H9 (cell line): ENCODE measurements around the gene SPRY4. TPM values are rescaled to one million over a fixed set of nuclear protein-coding genes. Genes with fewer than 3 reads are reported as not detected.
A peak's percentile ranks its signal among the peaks of the same experiment; 100 is the strongest.

Experiments used
- DNase-seq: peaks from one replicate; pipeline ENCODE4 v3.0.0-alpha.2; 2017
- H2AFZ ChIP-seq: one replicate; pipeline ENCODE4 v1.6.1; 2013; ENCODE audit warnings: mild to moderate bottlenecking, low read length, control low read depth, moderate library complexity
- H2AK5ac ChIP-seq: 2 replicates; pipeline ENCODE4 v1.6.1; 2013; ENCODE audit warnings: low read length, control low read depth, mixed read lengths; ENCODE audit not compliant: insufficient read length
- H2BK120ac ChIP-seq: one replicate; pipeline ENCODE4 v1.6.1; 2013; ENCODE audit warnings: low read depth, mild to moderate bottlenecking, low read length, control low read depth, inconsistent platforms; ENCODE audit not compliant: poor library complexity, severe bottlenecking
- H2BK12ac ChIP-seq: 2 replicates; pipeline ENCODE4 v1.6.1; 2013; ENCODE audit warnings: low read length, control low read depth, mixed read lengths, low read depth; ENCODE audit not compliant: insufficient read length
- H2BK15ac ChIP-seq: 2 replicates; pipeline ENCODE4 v1.6.1; 2013; ENCODE audit warnings: low read depth, low read length, control low read depth
- H2BK20ac ChIP-seq: one replicate; pipeline ENCODE4 v1.6.1; 2013; ENCODE audit warnings: low read depth, mild to moderate bottlenecking, low read length, control low read depth, inconsistent platforms; ENCODE audit not compliant: poor library complexity, severe bottlenecking
- H2BK5ac ChIP-seq: 2 replicates; pipeline ENCODE4 v1.6.1; 2013; ENCODE audit warnings: low read length, control low read depth, mixed read lengths; ENCODE audit not compliant: insufficient read length
- H3K14ac ChIP-seq: 2 replicates; pipeline ENCODE4 v1.6.1; 2013; ENCODE audit warnings: low read length, control low read depth; ENCODE audit not compliant: insufficient read depth
- H3K18ac ChIP-seq: 2 replicates; pipeline ENCODE4 v1.6.1; 2013; ENCODE audit warnings: low read depth, mild to moderate bottlenecking, mixed read lengths, low read length, control low read depth; ENCODE audit not compliant: insufficient read length
- H3K23ac ChIP-seq: 2 replicates; pipeline ENCODE4 v1.6.1; 2013; ENCODE audit warnings: low read length, control low read depth, mixed read lengths, low read depth; ENCODE audit not compliant: insufficient read length
- H3K23me2 ChIP-seq: 2 replicates; pipeline ENCODE4 v1.6.1; 2013; ENCODE audit warnings: low read depth, mild to moderate bottlenecking, mixed read lengths, low read length, control low read depth; ENCODE audit not compliant: insufficient read length, poor library complexity, severe bottlenecking
- H3K27ac ChIP-seq: 2 replicates; pipeline ENCODE4 v1.5.1; 2013; ENCODE audit warnings: low read length, control low read depth, mixed read lengths, low read depth; ENCODE audit not compliant: insufficient read length
- H3K27me3 ChIP-seq: 2 replicates; pipeline ENCODE4 v1.6.1; 2013; ENCODE audit warnings: low read length, control low read depth, inconsistent platforms; ENCODE audit not compliant: insufficient read depth
- H3K4ac ChIP-seq: 2 replicates; pipeline ENCODE4 v1.6.1; 2013; ENCODE audit warnings: low read depth, mild to moderate bottlenecking, control low read depth, inconsistent platforms, low read length, moderate library complexity
- H3K4me1 ChIP-seq: 2 replicates; pipeline ENCODE4 v1.6.1; 2013; ENCODE audit warnings: low read length, control low read depth, inconsistent platforms; ENCODE audit not compliant: insufficient read depth
- H3K4me2 ChIP-seq: 2 replicates; pipeline ENCODE4 v1.6.1; 2013; ENCODE audit warnings: low read length, control low read depth, mixed read lengths; ENCODE audit not compliant: insufficient read length, insufficient read depth
- H3K56ac ChIP-seq: 2 replicates; pipeline ENCODE4 v1.6.1; 2013; ENCODE audit warnings: low read depth, mild to moderate bottlenecking, mixed read lengths, low read length, control low read depth; ENCODE audit not compliant: insufficient read length
- H3K79me1 ChIP-seq: 2 replicates; pipeline ENCODE4 v1.6.1; 2013; ENCODE audit warnings: low read depth, mild to moderate bottlenecking, moderate library complexity, low read length, control low read depth, inconsistent platforms; ENCODE audit not compliant: insufficient read depth, poor library complexity, severe bottlenecking
- H3K79me2 ChIP-seq: 2 replicates; pipeline ENCODE4 v1.6.1; 2013; ENCODE audit warnings: low read length, control low read depth, inconsistent platforms; ENCODE audit not compliant: insufficient read depth
- H3K9ac ChIP-seq: 2 replicates; pipeline ENCODE4 v1.6.1; 2013; ENCODE audit warnings: low read length, control low read depth, mixed read lengths; ENCODE audit not compliant: insufficient read length; ENCODE audit errors: extremely low read depth
- H3K9me3 ChIP-seq: one replicate; pipeline ENCODE4 v1.6.1; 2013; ENCODE audit warnings: low read depth, low read length, inconsistent platforms; ENCODE audit not compliant: control insufficient read depth
- H3T11ph ChIP-seq: one replicate; pipeline ENCODE4 v1.6.1; 2013; ENCODE audit warnings: mild to moderate bottlenecking, low read length, control low read depth, inconsistent platforms
- H4K20me1 ChIP-seq: one replicate; pipeline ENCODE4 v1.6.1; 2013; ENCODE audit not compliant: control insufficient read depth, insufficient read length, insufficient read depth
- H4K5ac ChIP-seq: 2 replicates; pipeline ENCODE4 v1.6.1; 2013; ENCODE audit warnings: low read depth, mild to moderate bottlenecking, mixed read lengths, low read length, control low read depth; ENCODE audit not compliant: insufficient read length
- H4K8ac ChIP-seq: replicated peaks from 2 replicates; pipeline ENCODE4 v1.6.1; 2013; ENCODE audit warnings: low read length, control low read depth, mixed read lengths, low read depth; ENCODE audit not compliant: insufficient read length
- H4K91ac ChIP-seq: 2 replicates; pipeline ENCODE4 v1.6.1; 2013; ENCODE audit warnings: low read depth, mild to moderate bottlenecking, moderate library complexity, mixed read lengths, low read length, control low read depth; ENCODE audit not compliant: insufficient read length
- H3K27ac Mint-ChIP-seq, 3 experiments: 2 replicates in 2 of 3; 3 replicates in 1 of 3; pipeline ENCODE4 v1.8.0; 2020 to 2021; ENCODE audit warnings: mixed read lengths in 3 of 3, mild to moderate bottlenecking in 1 of 3, moderate library complexity in 1 of 3
- H3K27me3 Mint-ChIP-seq: 2 replicates; pipeline ENCODE4 v1.8.0; 2021; ENCODE audit warnings: low read depth, mild to moderate bottlenecking, moderate library complexity, mixed read lengths
- H3K36me3 Mint-ChIP-seq, 3 experiments: 2 replicates in 2 of 3; 3 replicates in 1 of 3; pipeline ENCODE4 v1.8.0; 2020 to 2021; ENCODE audit warnings: low read depth in 3 of 3, mixed read lengths in 3 of 3; ENCODE audit not compliant: insufficient read depth in 1 of 3
- H3K4me1 Mint-ChIP-seq, 2 experiments: 2 replicates each; pipeline ENCODE4 v1.8.0; 2020; ENCODE audit warnings: mixed read lengths in 2 of 2
- H3K4me3 Mint-ChIP-seq, 2 experiments: 2 replicates in 1 of 2; 3 replicates in 1 of 2; pipeline ENCODE4 v1.8.0; 2020 to 2021; ENCODE audit warnings: mild to moderate bottlenecking in 2 of 2, mixed read lengths in 2 of 2, moderate library complexity in 1 of 2
- H3K9me3 Mint-ChIP-seq, 2 experiments: 2 replicates in 1 of 2; 3 replicates in 1 of 2; pipeline ENCODE4 v1.8.0; 2020; ENCODE audit warnings: mild to moderate bottlenecking in 2 of 2, mixed read lengths in 2 of 2, moderate library complexity in 1 of 2
- CTCF ChIP-seq: fragments of 200-600 bp; sonication (generic); conservative IDR thresholded peaks from 3 replicates; pipeline ENCODE4 v1.8.0; 2021; ENCODE audit warnings: antibody characterized with exemption, mild to moderate bottlenecking
- WGBS: extraction: QIAGEN DNeasy Blood & Tissue Kit; methylation state at CpG from one replicate; pipeline ENCODE4 v1.1.7; 2013; ENCODE audit warnings: missing lambda C conversion rate, low lambda C conversion rate, mixed read lengths; ENCODE audit not compliant: insufficient read length; ENCODE audit errors: extremely low coverage; 5-methylcytosine and 5-hydroxymethylcytosine counted together
- total RNA-seq: library from RNA; stranded (reverse); gene quantifications from 2 replicates; pipeline ENCODE4 v1.2.1, GENCODE V29; 2021

SPRY4 gene
- total RNA-seq, 1 experiment from 2014 or later, result 92.4 TPM

- Histone ChIP-seq H4K91ac (no peak overlapping the region), H3K79me2 (peaks cover 61% of the 10 kb centered on the region; the same call in 1 of the 2 replicates), H3K23ac (no peak overlapping the region), H2BK5ac (no peak overlapping the region), H3K23me2 (no peaks in the 10 kb centered on the region), H3K27ac (no peak overlapping the region), H3K4me2 (no peak overlapping the region), H3T11ph (no peak overlapping the region), H4K8ac (no peak overlapping the region), H4K5ac (no peak overlapping the region), H4K20me1 (peaks cover 2% of the 10 kb centered on the region), H3K79me1 (no peaks in the 10 kb centered on the region), H2BK15ac (no peak overlapping the region), H3K14ac (no peak overlapping the region), H2BK120ac (no peak overlapping the region), H2AFZ (no peak overlapping the region), H3K18ac (no peak overlapping the region), H2AK5ac (no peak overlapping the region), H2BK20ac (no peak overlapping the region), H3K4me1 (peaks cover 9% of the 10 kb centered on the region), H3K27me3 (no peaks in the 10 kb centered on the region), H3K4ac (no peak overlapping the region), H2BK12ac (no peak overlapping the region), H3K9ac (no peak overlapping the region), H3K56ac (no peak overlapping the region), H3K9me3 (no peaks in the 10 kb centered on the region)
- no CpG with 5 or more reads among the region's 7 CpGs for WGBS
- no peak for TF ChIP-seq CTCF
- no peaks in the 10 kb centered on the region for H3K9me3 Mint-ChIP-seq
- peak overlapping the region in 2 of 3 experiments; percentile 77 to 78; a peak in 5 of 7 replicates for H3K27ac Mint-ChIP-seq
- H3K4me3 Mint-ChIP-seq, result peak overlapping the region in 1 of 2 experiments; percentile 7; a peak in 2 of 5 replicates
- peaks cover 39 to 95% (median 70%) of the 10 kb centered on the region in 3 experiments; a peak in 6 of 7 replicates for H3K36me3 Mint-ChIP-seq
- H3K4me1 Mint-ChIP-seq, result peaks cover 45 to 59% of the 10 kb centered on the region in 2 experiments
- H3K27me3 Mint-ChIP-seq, result no peaks in the 10 kb centered on the region; the same call in 1 of the 2 replicates
- no peak for DNase-seq
Measured at GRCh38 chr5:142311725-142312124, 13.1 kb downstream of the SPRY4 start.
